ENCODE measurements around the gene SNORC.

Gene SNORC

GRCh38 chr2:232869138-232870017, 686 bp upstream of the SNORC start:
- DNase-seq (ENCODE audit: low read depth) = no peak

GRCh38 chr2:232870766-232871371, 805 bp downstream of the SNORC start:
- DNase-seq (ENCODE audit: low read depth) = no peak

GRCh38 chr2:232871418-232871834, 1.4 kb downstream of the SNORC start:
- no peak for DNase-seq (ENCODE audit: low read depth)

- no peak for DNase-seq (ENCODE audit: low read depth)
Observed at GRCh38 chr2:232871835-232872736, 2.0 kb downstream of the SNORC start.

GRCh38 chr2:232872826-232873225, 2.8 kb downstream of the SNORC start:
- DNase-seq (ENCODE audit: low read depth) = no peak

GRCh38 chr2:232873292-232873908, 3.3 kb downstream of the SNORC start:
- DNase-seq (ENCODE audit: low read depth) = no peak

- no peak for DNase-seq (ENCODE audit: low read depth)
Observed at GRCh38 chr2:232873909-232874641, 4.0 kb downstream of the SNORC start.

GRCh38 chr2:232874677-232875223, 4.7 kb downstream of the SNORC start:
- no peak for DNase-seq (ENCODE audit: low read depth)

- no peak for DNase-seq (ENCODE audit: low read depth)
Observed at GRCh38 chr2:232875256-232876121, 5.4 kb downstream of the SNORC start.

GRCh38 chr2:232876161-232876977, 6.3 kb downstream of the SNORC start:
- DNase-seq (ENCODE audit: low read depth) = no peak

- DNase-seq (ENCODE audit: low read depth) = no peak
Observed at GRCh38 chr2:232876978-232877441, 6.9 kb downstream of the SNORC start.

GRCh38 chr2:232877940-232878511, 8.0 kb downstream of the SNORC start:
- no peak for DNase-seq (ENCODE audit: low read depth)

GRCh38 chr2:232878855-232879617, 9.0 kb downstream of the SNORC start:
- no peak for DNase-seq (ENCODE audit: low read depth)

GRCh38 chr2:232879618-232880494, 9.8 kb downstream of the SNORC start:
- DNase-seq (ENCODE audit: low read depth) = no peak

- no peak for DNase-seq (ENCODE audit: low read depth)
Observed at GRCh38 chr2:232880764-232881351, 10.8 kb downstream of the SNORC start.

- DNase-seq (ENCODE audit: low read depth) = no peak
Observed at GRCh38 chr2:232882085-232882484, 12.0 kb downstream of the SNORC start.

Measured in fibroblast of the conjunctiva (primary cell).